ENCODE results near the gene BIRC7. TPM values are rescaled to one million over a fixed set of nuclear protein-coding genes. Genes with fewer than 3 reads are reported as not detected.
"Not testable (repeated sequence)": the region's sequence is repeated elsewhere in the genome, so short reads cannot be mapped to it uniquely, and the experiment has no call there.

The BIRC7 gene
- total and polyA plus RNA-seq, 10 donors: 0.40 to 2.9 (median 1.2) TPM; not detected in 2

DNA sequence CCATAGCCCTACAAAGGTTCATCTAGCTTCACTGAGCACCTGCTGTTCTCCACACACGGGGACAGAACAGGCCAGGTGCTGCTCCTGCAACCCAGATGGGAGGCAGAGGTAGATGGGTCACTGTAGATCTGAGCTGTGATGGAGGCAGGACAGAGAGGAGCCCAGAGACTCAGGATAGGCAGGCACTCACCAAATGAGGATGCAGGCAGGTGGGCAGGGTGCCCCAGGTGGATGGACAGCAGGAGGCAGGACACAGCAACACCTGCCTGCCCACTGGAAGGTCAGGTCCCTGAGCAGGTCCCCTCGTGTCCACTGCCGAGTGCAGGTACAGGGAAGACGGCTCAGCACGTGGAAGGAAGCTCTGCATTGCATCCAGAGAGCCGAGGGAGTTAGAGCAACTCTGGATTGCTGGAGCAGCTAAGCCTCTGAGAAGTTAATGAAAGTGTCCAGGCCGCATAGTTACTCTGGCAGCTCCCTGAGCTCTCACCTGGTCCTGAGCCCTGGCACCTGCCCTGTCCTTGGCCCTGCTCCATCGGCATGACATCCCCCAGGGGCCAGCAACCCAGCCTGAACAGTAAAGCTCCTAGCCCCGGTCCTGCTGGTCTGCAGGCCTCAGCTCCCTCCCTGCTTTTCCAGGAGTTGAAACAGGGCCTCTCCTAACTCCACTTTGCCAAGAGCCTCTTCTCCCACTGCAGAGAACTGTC, 14.9 kb upstream of the BIRC7 start:
- H3K4me3 ChIP-seq: no peak overlapping the region
- no peaks in the 10 kb centered on the region for H3K36me3 ChIP-seq
- 57 to 79% (median 69%) methylated on average over 9 of the region's 9 CpGs for WGBS, 5 donors
- no peaks in the 10 kb centered on the region for H3K9me3 ChIP-seq
- no peak overlapping the region for H3K27ac ChIP-seq
- intact Hi-C loops (cut with DNase I; ENCODE audit: low total_unique reads): no loop called here
- peaks cover 0 to 23% (median 0%) of the 10 kb centered on the region in 7 donors for H3K27me3 ChIP-seq (replicated peaks in 1 of 7)
- TF ChIP-seq, protein P1, sequence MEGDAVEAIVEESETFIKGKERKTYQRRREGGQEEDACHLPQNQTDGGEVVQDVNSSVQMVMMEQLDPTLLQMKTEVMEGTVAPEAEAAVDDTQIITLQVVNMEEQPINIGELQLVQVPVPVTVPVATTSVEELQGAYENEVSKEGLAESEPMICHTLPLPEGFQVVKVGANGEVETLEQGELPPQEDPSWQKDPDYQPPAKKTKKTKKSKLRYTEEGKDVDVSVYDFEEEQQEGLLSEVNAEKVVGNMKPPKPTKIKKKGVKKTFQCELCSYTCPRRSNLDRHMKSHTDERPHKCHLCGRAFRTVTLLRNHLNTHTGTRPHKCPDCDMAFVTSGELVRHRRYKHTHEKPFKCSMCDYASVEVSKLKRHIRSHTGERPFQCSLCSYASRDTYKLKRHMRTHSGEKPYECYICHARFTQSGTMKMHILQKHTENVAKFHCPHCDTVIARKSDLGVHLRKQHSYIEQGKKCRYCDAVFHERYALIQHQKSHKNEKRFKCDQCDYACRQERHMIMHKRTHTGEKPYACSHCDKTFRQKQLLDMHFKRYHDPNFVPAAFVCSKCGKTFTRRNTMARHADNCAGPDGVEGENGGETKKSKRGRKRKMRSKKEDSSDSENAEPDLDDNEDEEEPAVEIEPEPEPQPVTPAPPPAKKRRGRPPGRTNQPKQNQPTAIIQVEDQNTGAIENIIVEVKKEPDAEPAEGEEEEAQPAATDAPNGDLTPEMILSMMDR (IDR thresholded peaks at IDR 0.05 in 8 of 11, conservative IDR thresholded peaks at IDR 0.05 in 3 of 11): no peak
- no peak for TF ChIP-seq POLR2AphosphoS5 (IDR thresholded peaks at IDR 0.05)
- no peak for TF ChIP-seq POLR2A (IDR thresholded peaks at IDR 0.05)
- peaks cover 4 to 10% (median 6%) of the 10 kb centered on the region in 6 donors for H3K4me1 ChIP-seq
- DNase-seq: no peak

DNA sequence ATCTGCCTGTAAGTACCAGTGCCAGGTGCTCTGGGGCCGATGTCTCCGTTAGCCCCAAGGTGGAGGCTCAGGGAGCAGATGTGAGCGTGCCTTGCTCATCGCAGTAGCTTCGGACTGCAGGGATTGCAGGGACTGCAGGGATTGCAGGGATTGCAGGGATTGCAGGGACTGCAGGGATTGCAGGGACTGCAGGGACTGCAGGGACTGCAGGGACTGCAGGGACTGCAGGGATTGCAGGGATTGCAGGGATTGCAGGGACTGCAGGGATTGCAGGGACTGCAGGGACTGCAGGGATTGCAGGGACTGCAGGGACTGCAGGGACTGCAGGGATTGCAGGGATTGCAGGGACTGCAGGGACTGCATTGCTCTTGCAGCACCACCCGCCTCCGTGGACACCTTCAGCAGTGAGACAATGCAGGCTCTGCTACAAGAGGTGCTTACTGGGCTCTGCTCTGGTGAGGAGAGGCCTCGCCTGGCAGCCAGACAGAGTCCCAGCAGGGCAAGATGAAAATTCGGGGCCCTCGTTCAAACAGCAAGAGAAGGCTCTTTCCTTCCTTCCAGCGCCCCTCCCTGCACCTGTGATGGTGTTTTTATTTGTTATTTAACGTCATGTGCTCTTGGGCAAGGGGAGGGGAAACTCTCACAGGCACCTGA, 14.2 kb upstream of the BIRC7 start:
- WGBS, 5 donors: 57 to 80% (median 72%) methylated on average over 10 to 12 of the region's 12 CpGs
- H3K27ac ChIP-seq; H3K4me3 ChIP-seq; DNase-seq; H3K4me1 ChIP-seq; H3K36me3 ChIP-seq; intact Hi-C loops (cut with DNase I; ENCODE audit: low total_unique reads); H3K9me3 ChIP-seq: not testable (repeated sequence)
- peaks cover 0 to 23% (median 0%) of the 10 kb centered on the region in 7 donors for H3K27me3 ChIP-seq (replicated peaks in 1 of 7)

DNA sequence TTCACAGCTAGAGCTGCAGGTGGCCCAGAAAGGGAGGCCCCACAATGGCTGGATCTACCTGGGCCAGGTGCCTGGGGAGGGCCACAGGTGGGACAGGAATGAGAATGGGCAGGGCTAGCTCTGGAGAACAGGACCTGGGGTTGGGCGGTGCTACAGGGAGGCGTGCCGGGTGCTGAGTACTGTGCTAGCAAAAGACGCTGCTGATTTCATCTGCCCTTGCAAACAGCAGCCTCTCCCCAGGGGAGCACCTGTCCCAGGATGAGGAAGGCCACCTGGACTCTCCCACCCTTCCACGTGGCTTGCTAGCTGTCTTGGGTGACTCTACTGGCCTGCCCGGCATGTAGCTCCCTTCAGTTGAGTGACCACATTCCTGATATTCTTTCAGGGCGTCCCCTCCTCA, 13.2 kb upstream of the BIRC7 start:
- H3K4me3 ChIP-seq: no peak overlapping the region
- TF ChIP-seq, protein P1 (IDR thresholded peaks at IDR 0.05 in 8 of 11, conservative IDR thresholded peaks at IDR 0.05 in 3 of 11): no peak
- no peak for TF ChIP-seq POLR2AphosphoS5 (IDR thresholded peaks at IDR 0.05)
- no peak for TF ChIP-seq POLR2A (IDR thresholded peaks at IDR 0.05)
- 66 to 80% (median 73%) methylated on average over 5 to 7 of the region's 7 CpGs for whole genome bisulfite sequencing, 5 donors
- peaks cover 0 to 23% (median 0%) of the 10 kb centered on the region in 7 donors for H3K27me3 ChIP-seq (replicated peaks in 1 of 7)
- no peak for DNase-seq
- H3K27ac ChIP-seq: no peak overlapping the region
- H3K9me3 ChIP-seq: no peaks in the 10 kb centered on the region
- no peaks in the 10 kb centered on the region for H3K36me3 ChIP-seq
- intact Hi-C loops (cut with DNase I; ENCODE audit: low total_unique reads): no loop called here
- H3K4me1 ChIP-seq: no peaks in the 10 kb centered on the region

DNA sequence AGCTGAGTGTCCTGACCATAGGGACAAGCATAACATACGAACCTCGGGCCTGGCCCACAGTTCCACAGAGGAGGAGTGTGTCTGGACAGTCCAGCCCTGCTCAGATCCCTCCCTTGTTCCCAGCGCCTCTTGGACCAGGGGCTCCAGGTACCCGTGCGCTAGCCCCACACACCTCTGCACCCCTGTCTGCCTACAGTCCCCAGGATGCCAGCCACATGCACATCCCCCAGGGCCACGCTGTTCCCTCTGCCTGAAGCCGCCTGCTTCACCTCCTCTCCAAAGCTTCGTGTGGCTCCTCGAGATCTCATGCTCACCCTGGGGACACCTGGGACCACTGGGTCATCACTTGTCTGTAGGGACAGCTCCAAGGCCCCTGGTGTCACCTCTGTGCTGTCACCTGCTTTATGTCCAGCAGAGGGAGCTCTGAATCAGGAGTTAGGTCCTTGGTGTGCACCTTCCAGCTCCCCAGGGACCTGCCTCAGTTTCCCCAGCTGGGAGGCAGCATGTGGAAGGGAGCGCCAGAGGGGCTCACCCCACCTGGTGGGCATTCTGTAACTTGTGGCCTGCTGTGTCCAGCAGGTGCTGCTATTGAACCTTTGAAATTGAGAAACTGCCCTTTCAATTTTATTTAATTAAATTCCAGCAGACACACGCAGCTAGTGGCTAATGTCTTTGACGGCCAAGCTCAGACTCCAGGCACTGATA, 12.4 kb upstream of the BIRC7 start:
- TF ChIP-seq, protein P1 (IDR thresholded peaks at IDR 0.05 in 8 of 11, conservative IDR thresholded peaks at IDR 0.05 in 3 of 11): peak; percentile 29 to 85 (median 73)
- no peak for TF ChIP-seq POLR2A (IDR thresholded peaks at IDR 0.05)
- Histone ChIP-seq H3K36me3 (no peaks in the 10 kb centered on the region), H3K27ac (no peak overlapping the region), H3K4me1 (no peaks in the 10 kb centered on the region), H3K4me3 (no peak overlapping the region), H3K9me3 (no peaks in the 10 kb centered on the region), H3K27me3 (replicated peaks in 1 of 7) (peaks cover 0 to 26% (median 0%) of the 10 kb centered on the region in 7 donors)
- 44 to 55% (median 50%) methylated on average over 12 of the region's 12 CpGs for WGBS, 5 donors
- DNase-seq: no peak
- intact Hi-C loops (cut with DNase I; ENCODE audit: low total_unique reads): no loop called here
